Duodenal mucosa (tissue), 2 donors: ENCODE data around the gene ARHGAP9.

Experiments
- H3K27ac ChIP-seq: one replicate; pipeline ENCODE4 v1.7.0; 2013; ENCODE audit warnings: low read depth, low read length
- H3K27me3 ChIP-seq, 2 donors: one replicate each; pipeline ENCODE4 v1.7.0; 2013; ENCODE audit warnings: low read length in 2 of 2, control low read depth in 1 of 2; ENCODE audit not compliant: insufficient read depth in 2 of 2, control insufficient read depth in 1 of 2
- H3K36me3 ChIP-seq, 2 donors: one replicate each; pipeline ENCODE4 v1.7.0; 2013; ENCODE audit warnings: low read length in 2 of 2, control low read depth in 1 of 2; ENCODE audit not compliant: insufficient read depth in 2 of 2, control insufficient read depth in 1 of 2
- H3K4me1 ChIP-seq, 2 donors: one replicate each; pipeline ENCODE4 v1.7.0; 2013; ENCODE audit warnings: low read length in 2 of 2, control low read depth in 1 of 2; ENCODE audit not compliant: insufficient read depth in 2 of 2, control insufficient read depth in 1 of 2
- H3K4me3 ChIP-seq, 2 donors: one replicate each; pipeline ENCODE4 v1.7.0; 2013; ENCODE audit warnings: low read length in 2 of 2, low read depth in 1 of 2
- H3K9ac ChIP-seq, 2 donors: one replicate each; pipeline ENCODE4 v1.7.0; 2013; ENCODE audit warnings: low read length in 2 of 2, low read depth in 1 of 2
- H3K9me3 ChIP-seq, 2 donors: one replicate each; pipeline ENCODE4 v1.7.0; 2013; ENCODE audit warnings: low read length in 2 of 2, control low read depth in 1 of 2; ENCODE audit not compliant: control insufficient read depth in 1 of 2

The ARHGAP9 gene

GRCh38 chr12:57459055-57459749, 20.5 kb downstream of the ARHGAP9 start:
- Histone ChIP-seq H3K27me3 (peaks cover 5 to 13% of the 10 kb centered on the region in 2 donors), H3K4me3 (peak overlapping the region; percentile 93 to 96), H3K4me1 (peaks cover 19 to 40% of the 10 kb centered on the region in 2 donors), H3K9me3 (no peaks in the 10 kb centered on the region), H3K27ac (peak overlapping the region; percentile 30), H3K36me3 (no peaks in the 10 kb centered on the region), H3K9ac (peak overlapping the region; percentile 71 to 91)

- Histone ChIP-seq H3K4me1 (peaks cover 19 to 36% of the 10 kb centered on the region in 2 donors), H3K36me3 (no peaks in the 10 kb centered on the region), H3K27ac (peak overlapping the region; percentile 23), H3K4me3 (peak overlapping the region; percentile 93 to 96), H3K9ac (peak overlapping the region; percentile 71 to 91), H3K9me3 (no peaks in the 10 kb centered on the region), H3K27me3 (peaks cover 5 to 13% of the 10 kb centered on the region in 2 donors)
Observed at GRCh38 chr12:57458665-57459054, 21.0 kb downstream of the ARHGAP9 start.

GRCh38 chr12:57456737-57457490, 22.8 kb downstream of the ARHGAP9 start:
- H3K36me3 ChIP-seq = no peaks in the 10 kb centered on the region
- no peaks in the 10 kb centered on the region for H3K9me3 ChIP-seq
- no peak overlapping the region for H3K4me3 ChIP-seq
- H3K9ac ChIP-seq = no peak overlapping the region
- H3K4me1 ChIP-seq = peaks cover 19 to 34% of the 10 kb centered on the region in 2 donors
- no peak overlapping the region for H3K27ac ChIP-seq
- peaks cover 5 to 13% of the 10 kb centered on the region in 2 donors for H3K27me3 ChIP-seq

- peaks cover 5 to 11% of the 10 kb centered on the region in 2 donors for H3K27me3 ChIP-seq
- peak overlapping the region; percentile 17 to 46 for H3K4me3 ChIP-seq
- no peak overlapping the region for H3K27ac ChIP-seq
- no peaks in the 10 kb centered on the region for H3K36me3 ChIP-seq
- peaks cover 17 to 30% of the 10 kb centered on the region in 2 donors for H3K4me1 ChIP-seq
- no peaks in the 10 kb centered on the region for H3K9me3 ChIP-seq
- H3K9ac ChIP-seq = peak overlapping the region in 1 of 2 donors; percentile 26
Observed at GRCh38 chr12:57456145-57456700, 23.4 kb downstream of the ARHGAP9 start.

GRCh38 chr12:57455374-57456144, 24.1 kb downstream of the ARHGAP9 start:
- Histone ChIP-seq H3K4me1 (peaks cover 12 to 23% of the 10 kb centered on the region in 2 donors), H3K9ac (peak overlapping the region in 1 of 2 donors; percentile 26), H3K27ac (no peak overlapping the region), H3K27me3 (peaks cover 0 to 4% of the 10 kb centered on the region in 2 donors), H3K4me3 (peak overlapping the region; percentile 17 to 46), H3K36me3 (no peaks in the 10 kb centered on the region), H3K9me3 (no peaks in the 10 kb centered on the region)

- Histone ChIP-seq H3K9me3 (no peaks in the 10 kb centered on the region), H3K4me3 (peak within 1 kb of the TSS; percentile 17 to 46), H3K27ac (no peak within 1 kb of the TSS), H3K4me1 (peaks cover 12 to 19% of the 10 kb centered on the region in 2 donors), H3K36me3 (no peaks in the 10 kb centered on the region), H3K27me3 (peaks cover 0 to 2% of the 10 kb centered on the region in 2 donors), H3K9ac (peak within 1 kb of the TSS in 1 of 2 donors; percentile 26)
Observed at GRCh38 chr12:57454566-57455373, 24.9 kb downstream of the ARHGAP9 start, which contains the start of gene INHBE. Gene INHBE, plus strand, starts transcription at chr12:57455307. Its CDS starts 230 bp downstream, at chr12:57455537.

- no peak overlapping the region for H3K9ac ChIP-seq
- peaks cover 12 to 17% of the 10 kb centered on the region in 2 donors for H3K4me1 ChIP-seq
- H3K4me3 ChIP-seq = no peak overlapping the region
- H3K27me3 ChIP-seq = peaks cover 0 to 2% of the 10 kb centered on the region in 2 donors
- H3K36me3 ChIP-seq = no peaks in the 10 kb centered on the region
- no peak overlapping the region for H3K27ac ChIP-seq
- H3K9me3 ChIP-seq = no peaks in the 10 kb centered on the region
Observed at GRCh38 chr12:57454213-57454565, 25.5 kb downstream of the ARHGAP9 start.

GRCh38 chr12:57452937-57453509, 26.6 kb downstream of the ARHGAP9 start:
- peaks cover 7 to 10% of the 10 kb centered on the region in 2 donors for H3K4me1 ChIP-seq
- H3K9ac ChIP-seq = no peak overlapping the region
- H3K9me3 ChIP-seq = no peaks in the 10 kb centered on the region
- H3K27me3 ChIP-seq = peaks cover 0 to 2% of the 10 kb centered on the region in 2 donors
- no peak overlapping the region for H3K27ac ChIP-seq
- H3K36me3 ChIP-seq = no peaks in the 10 kb centered on the region
- H3K4me3 ChIP-seq = no peak overlapping the region
